Fibroblast of peridontal ligament (primary cell): ENCODE data around the gene MED29.

Experiments
- DNase-seq: peaks from one replicate; pipeline ENCODE4 v3.0.0-alpha.2; 2010; ENCODE audit errors: extremely low read depth

MED29 gene

DNA sequence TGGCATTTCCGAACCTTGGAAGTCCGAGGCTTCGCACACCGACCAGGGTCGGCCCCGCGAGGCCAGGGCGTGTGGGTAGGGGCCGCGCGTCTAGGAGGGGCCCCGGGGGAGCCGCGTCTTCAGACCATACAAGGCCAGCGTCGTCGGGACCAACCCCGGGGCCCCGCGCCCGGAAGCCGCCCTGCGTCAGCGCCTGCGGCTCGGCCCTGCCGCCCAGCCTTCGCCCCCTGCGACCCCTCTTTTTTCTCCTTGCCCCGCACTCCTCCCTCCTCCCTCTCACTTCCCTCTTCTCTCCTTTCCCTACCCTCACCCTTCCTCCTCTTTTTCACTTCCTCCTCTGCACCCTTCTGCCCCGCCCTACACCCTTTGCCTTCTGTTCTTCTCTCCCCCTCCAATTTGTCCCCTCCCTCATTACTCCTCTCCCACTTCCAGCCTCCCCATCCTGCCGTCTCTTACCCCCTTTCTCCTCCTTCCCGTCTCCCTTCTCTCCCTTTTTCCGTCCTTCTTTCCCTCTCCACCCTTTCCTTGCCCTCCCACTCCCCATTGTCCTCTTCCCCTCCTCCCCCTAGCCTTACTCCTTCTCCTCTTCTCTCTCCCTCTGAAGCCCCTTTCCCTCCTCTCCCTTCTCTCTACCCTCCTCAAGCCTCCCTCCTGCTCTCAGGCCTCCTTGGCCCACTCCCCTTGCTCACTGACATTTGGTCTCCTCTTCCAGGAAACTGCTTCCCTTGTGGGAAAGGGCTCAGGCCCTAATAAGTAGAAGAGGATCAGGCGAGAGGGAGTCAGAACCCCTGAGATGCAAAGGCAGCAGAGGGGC lies 19.0 kb downstream of the MED29 start:
- peak; percentile 62 for DNase-seq

DNA sequence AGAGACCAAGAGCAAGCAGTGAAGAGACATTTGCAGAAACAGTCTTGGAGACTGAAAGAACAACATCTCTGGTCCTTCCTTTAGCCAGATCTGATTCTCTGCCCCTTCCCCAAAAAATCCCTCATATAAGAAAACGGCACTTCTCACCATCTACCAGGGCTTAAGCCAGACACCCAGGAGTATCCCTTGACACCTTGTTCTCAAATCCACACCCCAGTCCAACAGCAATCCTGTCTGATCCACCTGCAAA lies 19.6 kb downstream of the MED29 start:
- DNase-seq: no peak

DNA sequence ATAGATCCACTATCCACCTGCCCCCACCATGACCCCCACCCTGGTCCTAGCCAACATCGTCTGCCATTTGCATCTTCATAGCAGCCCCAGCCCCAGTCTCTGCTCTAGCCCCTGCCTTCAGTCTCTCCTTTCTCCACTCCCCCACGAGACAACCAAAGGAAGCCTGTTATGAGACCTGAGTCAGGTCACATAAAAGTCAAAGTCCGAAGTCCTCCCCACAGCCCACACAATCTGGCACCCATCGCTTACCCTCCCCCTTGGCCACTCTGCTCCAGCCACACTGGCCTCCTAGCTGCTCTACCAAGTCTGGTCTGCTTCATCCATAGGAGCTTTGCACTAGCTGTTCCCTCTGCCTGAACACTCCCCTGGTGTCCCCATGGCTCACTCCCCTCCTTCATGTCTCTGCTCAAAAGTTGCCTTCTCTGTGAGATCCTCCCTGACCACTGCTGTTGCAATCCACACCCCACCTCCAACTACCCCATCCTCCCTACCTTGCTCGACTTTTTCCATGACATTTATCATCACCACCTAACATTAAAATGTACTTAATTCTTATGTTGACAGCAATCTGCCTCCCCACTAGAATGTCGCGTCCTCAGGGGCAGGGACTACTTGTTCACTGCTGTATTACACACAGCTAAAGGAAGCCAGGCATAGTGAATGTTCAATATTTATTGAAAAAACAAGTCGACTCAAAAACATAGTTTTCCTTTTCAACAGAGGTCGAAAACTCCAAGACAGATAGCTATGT lies 20.1 kb downstream of the MED29 start:
- DNase-seq: peak; percentile 63

DNA sequence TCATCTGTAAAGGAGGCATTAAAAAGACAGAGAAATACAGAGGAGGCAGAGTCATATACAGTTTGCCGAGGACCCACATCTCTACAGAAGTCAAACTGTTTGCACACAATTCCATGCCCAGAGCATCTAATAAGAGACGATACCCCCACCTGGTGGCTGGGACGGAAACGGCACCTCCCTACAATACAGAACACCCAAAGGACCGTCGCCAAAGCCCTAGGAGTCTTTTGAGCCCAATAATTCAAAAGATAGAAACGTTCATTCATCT lies 20.6 kb downstream of the MED29 start:
- DNase-seq: peak; percentile 96

DNA sequence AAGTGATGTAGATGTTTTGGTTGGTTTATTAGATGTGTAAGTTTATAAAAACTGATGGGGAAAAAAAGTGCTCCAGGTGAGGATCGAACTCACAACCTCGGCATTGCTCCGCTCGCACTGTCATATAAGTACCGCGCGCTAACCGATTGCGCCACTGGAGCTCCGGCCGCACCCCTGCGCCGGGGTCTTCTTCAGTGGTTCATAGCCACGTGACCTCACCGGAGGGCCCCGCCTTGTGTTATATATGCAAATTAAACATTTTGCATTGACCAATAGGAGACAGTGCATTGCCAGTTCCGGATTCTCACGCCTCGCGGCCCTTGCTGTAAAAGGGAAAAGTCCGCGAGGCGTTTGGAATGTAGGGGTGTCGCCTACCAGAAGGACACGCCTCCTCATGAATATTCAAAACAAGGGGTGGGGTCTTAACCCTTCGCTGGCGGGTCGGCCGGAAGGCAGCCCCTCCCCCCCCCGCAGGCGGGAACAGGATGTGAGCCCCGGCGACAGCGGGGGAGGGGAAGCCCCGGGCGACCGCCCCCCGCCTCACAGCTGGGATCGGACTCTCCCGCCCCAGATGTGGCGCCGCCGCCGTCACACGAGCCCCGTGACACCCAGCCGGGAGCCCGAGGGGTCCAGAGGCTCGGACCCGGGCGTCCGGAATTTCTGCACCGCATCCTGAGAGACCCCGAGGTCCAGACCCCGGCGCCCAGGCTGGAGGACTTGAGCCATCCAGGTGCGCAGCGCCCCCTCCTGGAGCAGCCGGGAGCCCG lies 21.1 kb downstream of the MED29 start, which contains the start of gene PLEKHG2:
Gene PLEKHG2, plus strand, starts transcription at position 570 of the 767 bp plus-strand sequence. CDS start 1,418 bp downstream, outside the sequence.
- peak; percentile 100 for DNase-seq

DNA sequence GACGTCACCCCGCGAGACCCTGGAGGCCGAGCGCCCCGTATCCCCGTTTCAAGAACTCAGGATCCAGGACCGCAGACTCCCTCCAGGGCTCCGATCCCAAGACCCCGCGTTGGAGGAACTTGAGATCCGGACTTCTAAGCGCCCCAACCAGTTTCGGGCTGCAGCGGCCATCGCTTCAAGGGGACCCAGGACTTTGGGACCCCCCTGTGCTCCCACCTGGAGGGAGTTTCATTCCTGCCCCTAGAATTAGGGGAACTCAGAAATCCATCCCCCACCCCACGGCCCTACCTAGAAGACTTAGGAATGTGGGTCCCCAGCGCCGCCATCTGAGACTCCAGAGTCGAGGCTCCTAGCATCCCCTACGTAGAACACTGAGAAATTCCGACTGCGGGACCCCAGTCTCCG lies 21.7 kb downstream of the MED29 start:
- no peak for DNase-seq

DNA sequence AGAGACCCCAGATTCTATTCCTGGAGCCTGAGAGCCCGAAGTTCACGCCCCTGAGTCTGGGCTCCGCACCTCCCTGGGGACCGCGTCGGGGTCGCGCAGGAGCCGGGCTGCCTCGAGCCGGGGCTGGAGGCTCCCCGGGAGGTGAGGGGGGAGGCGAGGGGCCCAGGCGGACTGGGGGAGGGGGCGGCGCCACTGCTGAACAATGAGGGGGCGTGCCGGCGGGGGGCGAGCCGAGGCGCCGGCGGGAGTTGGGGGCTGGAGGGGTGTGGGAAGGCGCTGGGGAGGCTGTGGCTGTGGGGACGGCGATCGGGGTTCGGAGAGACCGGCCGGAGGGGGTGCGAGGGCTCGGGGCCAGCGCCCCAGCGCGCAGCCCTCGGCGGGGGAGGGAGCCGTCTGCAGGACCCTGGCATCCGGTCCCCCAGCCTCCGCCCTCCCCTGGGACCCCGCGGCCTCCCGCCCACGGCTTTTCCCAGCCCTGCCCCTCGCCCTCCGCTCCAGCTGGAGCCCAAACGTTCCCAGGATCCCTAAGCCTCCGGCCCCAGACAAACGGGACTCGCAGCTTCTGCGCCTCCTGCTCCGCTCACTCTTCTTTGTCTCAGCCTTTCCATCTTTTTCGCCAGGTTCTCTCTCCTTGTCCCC lies 22.2 kb downstream of the MED29 start:
- DNase-seq: peak; percentile 47

DNA sequence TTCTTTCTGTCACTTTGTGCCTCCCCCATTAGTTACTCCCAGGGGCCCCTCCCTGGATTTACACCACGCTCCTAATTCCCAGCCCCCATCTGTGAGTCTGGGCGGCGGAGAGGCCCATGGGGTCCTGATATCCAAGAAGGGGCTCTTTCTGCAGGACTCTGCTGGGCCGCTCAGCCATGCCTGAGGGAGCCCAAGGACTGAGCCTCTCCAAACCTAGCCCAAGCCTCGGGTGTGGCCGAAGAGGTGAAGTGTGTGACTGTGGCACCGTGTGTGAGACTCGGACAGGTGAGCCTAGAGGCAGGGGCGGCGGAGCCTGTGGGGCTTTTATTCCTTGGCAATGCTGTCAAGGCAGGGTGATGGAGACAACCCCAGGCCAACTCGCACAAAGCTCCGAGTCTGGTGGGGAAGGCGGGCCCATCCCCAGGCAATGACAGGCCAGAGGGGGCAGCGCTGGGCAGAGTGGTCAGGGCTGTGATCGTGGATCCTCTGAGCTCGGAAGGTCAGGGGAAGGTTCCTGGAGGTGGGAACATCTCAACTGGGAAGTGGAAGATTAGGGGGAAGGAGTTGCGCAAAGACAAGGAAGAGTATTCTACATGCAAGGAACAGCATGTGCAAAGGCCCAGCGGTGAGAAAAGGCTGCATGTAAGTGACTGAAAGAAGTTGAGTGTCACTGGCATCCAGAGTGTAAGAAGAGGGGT lies 22.9 kb downstream of the MED29 start:
- DNase-seq: no peak

DNA sequence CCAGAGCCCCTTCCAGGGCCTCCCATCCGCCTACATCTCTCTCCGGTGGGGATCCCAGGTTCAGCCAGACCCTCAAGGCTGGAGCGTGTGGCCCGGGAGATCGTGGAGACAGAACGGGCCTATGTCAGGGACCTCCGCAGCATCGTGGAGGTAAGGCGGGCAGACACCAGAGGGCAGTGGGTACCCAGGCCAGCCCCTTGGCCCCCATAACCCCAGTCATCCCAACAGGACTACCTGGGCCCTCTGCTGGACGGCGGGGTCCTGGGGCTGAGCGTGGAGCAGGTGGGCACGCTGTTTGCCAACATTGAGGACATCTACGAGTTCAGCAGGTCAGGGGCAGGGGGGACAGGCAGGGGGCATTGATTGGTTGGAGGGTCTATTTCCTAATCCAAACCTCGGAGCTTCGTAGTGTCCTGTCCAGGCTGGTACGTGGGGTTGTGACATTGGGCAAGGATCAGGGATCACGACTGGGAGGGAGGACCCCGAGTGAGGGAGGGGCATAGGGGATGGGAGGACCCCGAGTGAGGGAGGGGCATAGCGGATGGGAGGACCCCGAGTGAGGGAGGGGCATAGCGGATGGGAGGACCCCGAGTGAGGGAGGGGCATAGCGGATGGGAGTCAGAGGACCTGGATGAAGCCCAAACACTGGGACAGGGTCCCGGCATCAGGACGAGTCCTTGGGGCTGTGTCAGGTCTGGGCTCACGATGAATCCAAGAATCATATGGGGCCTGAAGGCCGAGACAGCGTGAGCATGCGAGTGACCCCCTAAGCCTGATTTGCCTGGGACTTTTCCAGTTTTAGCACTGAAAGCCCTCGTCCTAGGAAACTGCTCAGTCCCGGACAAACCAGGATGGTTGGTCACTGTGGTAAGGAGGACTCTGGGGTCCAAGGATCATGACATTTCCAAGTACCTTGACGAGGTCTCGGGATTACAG lies 24.2 kb downstream of the MED29 start:
- DNase-seq: no peak

DNA sequence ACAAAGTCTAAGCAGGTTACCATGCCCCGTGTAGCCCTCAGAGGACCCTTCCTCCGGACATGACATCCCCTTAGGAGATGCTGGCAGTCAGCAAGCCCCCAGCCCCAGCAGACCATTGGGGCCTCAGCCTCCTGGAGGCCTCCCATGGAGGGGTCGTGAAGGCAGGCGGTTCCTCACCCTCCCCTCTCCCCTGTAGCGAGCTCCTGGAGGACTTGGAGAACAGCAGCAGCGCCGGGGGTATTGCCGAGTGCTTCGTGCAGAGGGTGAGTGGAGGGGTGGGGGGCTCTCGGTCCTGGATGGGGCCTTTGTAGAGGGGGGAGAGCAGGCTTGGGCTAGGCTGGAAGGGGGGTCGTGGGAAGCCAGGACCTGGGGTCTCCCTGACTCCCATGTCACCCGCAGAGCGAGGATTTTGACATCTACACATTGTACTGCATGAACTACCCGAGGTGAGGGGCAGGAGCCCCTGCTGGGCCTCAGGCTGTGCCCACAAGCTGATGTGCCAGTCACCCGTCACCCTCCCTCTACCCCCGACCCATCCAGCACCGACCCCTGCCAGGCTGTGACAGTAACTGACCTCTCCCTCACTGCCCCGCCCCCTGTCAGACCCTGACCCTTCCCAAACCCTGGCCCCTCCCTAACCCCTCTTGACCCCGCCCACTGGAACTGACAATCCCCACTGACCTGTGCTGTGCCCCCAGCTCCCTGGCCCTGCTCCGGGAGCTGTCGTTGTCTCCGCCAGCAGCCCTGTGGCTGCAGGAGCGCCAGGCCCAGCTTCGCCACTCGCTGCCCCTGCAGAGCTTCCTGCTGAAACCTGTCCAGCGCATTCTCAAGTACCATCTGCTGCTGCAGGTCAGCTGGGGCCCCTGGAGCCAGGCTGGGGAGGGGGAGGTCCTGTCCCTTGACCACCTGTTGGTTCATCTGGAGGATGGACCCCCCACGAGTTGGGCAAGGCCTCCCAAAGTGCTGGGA lies 25.3 kb downstream of the MED29 start:
- DNase-seq: no peak

DNA sequence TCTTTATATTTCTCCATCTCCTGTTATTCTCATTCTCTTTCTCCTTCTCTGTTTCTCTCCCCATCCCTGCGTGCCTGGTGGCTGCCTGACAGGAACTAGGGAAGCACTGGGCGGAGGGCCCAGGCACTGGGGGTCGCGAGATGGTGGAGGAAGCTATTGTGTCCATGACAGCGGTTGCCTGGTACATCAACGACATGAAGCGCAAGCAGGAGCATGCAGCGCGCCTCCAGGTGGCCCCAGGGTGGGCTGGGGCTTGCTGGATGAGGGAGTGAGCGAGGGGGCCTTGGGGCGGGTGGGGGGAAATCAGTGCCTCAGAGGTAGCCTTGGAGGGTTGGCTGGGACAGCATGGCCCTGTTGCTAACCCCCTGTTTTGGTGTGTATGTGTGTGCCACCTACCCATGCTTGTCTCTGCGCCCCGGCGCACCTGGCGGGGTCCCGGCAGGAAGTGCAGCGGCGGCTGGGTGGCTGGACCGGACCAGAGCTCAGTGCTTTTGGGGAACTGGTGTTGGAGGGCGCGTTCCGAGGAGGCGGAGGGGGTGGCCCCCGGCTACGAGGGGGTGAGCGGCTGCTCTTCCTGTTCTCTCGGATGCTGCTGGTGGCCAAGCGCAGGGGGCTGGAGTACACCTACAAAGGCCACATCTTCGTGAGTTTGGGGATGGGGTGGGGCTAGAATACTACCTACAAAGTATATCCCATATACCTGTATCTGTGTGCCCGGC lies 26.4 kb downstream of the MED29 start:
- DNase-seq: no peak

DNA sequence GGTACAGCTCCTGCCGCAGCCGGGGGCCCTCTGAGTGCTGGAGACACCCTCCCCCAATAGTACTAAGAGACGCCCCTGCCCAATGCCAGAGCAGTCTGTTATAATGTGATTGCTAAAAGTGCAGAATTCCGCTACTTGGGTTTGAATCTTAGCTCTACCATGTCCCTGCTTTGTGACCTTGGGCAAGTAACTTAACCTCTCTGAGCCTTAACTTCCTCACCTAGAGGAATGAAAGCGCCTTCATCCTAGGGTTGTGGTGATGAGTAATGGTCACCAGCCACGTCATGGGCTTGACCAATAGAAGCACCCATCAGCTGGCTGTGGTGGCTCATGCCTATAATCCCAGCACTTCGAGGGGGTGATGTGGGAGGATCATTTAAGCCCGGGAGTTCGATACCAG lies 27.8 kb downstream of the MED29 start:
- no peak for DNase-seq

DNA sequence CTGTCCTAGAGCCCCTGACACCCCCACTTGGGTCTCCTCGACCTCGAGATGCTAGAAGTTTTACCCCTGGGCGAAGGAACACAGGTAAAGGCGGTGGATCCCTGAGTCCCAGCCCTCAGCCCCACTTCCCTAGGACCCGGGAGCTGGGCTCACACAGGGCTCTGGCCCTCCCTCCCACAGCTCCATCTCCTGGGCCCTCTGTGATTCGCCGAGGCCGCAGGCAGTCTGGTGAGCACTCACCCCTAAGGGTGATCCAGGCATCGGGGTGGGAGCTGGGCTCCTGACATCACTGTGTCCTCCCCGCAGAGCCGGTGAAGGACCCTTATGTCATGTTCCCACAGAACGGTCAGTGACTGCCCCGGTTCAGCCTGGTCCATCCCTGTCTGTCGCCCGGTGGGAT lies 29.6 kb downstream of the MED29 start:
- DNase-seq: no peak

DNA sequence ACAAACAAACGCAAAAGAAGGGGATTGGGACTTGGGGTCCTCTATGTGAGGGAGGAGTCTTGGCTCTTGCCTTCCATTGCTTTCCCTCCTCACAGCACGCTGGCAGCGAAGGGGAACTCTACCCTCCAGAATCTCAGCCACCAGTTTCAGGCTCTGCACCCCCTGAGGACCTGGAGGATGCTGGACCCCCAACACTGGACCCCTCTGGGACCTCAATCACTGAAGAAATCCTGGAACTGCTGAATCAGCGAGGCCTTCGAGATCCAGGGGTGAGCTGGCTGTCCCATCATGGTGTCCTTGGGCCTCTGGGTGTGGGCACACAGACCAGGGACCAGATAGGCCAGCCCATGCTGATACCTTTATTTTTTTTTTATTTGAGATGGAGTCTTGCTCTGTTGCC lies 30.8 kb downstream of the MED29 start:
- DNase-seq: no peak

DNA sequence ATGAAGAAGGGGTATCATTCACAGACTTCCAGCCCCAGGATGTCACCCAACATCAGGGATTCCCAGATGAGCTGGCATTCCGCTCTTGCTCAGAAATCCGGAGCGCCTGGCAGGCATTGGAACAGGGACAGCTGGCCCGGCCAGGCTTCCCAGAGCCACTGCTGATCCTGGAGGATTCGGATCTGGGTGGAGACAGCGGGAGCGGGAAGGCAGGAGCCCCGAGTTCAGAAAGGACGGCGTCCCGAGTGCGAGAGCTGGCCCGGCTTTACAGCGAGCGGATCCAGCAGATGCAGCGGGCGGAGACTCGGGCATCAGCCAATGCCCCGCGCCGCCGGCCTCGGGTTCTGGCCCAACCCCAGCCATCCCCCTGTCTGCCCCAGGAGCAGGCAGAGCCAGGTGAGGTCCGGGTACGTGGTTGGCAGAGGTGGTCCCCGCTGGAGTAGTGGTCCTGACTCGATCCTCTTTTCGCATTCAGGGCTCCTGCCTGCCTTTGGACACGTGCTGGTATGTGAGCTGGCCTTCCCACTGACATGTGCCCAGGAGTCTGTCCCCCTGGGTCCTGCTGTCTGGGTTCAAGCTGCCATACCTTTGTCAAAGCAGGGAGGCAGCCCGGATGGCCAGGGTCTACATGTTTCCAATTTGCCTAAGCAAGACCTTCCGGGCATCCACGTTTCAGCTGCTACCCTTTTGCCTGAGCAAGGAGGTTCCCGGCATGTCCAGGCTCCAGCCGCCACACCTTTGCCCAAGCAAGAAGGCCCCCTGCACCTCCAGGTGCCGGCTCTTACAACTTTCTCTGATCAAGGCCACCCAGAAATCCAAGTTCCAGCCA lies 32.3 kb downstream of the MED29 start:
- no peak for DNase-seq

DNA sequence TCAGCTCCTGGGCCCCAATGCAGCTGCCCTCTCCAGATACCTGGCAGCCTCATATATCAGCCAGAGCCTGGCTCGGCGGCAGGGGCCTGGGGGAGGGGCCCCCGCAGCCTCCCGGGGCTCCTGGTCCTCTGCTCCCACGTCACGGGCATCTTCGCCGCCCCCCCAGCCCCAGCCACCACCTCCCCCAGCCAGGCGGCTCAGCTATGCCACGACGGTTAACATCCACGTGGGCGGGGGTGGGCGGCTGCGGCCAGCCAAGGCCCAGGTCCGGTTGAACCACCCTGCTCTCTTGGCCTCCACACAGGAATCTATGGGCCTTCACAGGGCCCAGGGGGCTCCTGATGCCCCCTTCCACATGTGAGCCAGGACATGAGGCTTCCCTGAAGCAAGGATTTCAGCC lies 33.8 kb downstream of the MED29 start:
- DNase-seq: no peak

DNA sequence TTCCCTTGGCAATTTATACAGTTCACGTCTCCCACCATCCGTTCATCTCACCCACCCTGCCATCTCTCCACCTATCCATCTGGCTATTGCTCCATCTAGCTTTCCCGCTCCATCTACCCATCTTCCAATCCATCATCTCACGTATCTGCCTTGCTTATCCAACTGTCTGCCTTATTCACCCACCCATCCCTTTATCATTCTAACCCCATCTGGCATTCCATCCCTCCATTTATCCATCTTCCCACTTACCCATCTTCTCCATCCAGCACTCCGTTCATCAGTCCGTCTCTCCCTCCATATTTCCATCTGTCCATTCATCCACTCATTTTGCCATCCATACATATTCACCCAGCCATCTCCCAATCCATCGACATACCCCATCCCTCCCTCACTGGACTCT lies 34.6 kb downstream of the MED29 start:
- DNase-seq: no peak

DNA sequence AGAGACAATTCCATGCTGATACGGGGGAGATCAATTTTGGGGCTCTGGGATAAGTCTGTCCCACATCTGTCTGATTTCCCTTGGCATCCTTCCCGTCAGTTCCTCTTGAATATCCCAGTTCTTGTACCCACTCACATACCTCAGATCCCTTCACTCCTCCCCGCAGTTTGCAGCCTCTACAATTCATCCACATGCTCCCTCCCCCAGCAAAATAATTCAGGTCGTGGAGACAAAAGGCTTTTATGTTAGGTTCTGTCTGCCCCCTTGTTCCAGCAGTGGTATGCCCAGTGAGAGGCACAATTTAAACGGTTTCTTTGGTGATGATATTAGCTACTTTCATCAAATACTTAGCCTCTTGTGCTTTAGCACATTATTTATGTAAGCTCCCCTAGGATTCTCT lies 35.0 kb downstream of the MED29 start:
- DNase-seq: no peak
